Measurements from ENCODE around the gene DDX27. TPM values are rescaled to one million over a fixed set of nuclear protein-coding genes. Genes with fewer than 3 reads are reported as not detected.

Gene DDX27
- 71.9 TPM for polyA plus RNA-seq (2013, experiment 1 of 2)
- 72.6 TPM for polyA plus RNA-seq (2013, experiment 2 of 2)

GRCh38 chr20:49219091-49219923 is at the start of gene DDX27:
DDX27 (plus strand) TSS chr20:49219416; CDS start chr20:49219449, 33 bp downstream.
- Histone ChIP-seq H4K5ac (ENCODE audit: low read length) (no peak within 1 kb of the TSS), H2BK5ac (ENCODE audit: low read length) (no peak within 1 kb of the TSS), H3K36me3 (ENCODE audit: control insufficient read depth, insufficient read depth, low read length) (peaks cover 5% of the 10 kb centered on the region), H3K9ac (ENCODE audit: low read length) (peak within 1 kb of the TSS; percentile 81), H2BK15ac (replicated peaks; ENCODE audit: low read depth) (no peak within 1 kb of the TSS), H3K4ac (ENCODE audit: low read depth, low read length) (peak within 1 kb of the TSS; percentile 93), H2AK5ac (ENCODE audit: low read length) (peak within 1 kb of the TSS; percentile 35), H3K56ac (ENCODE audit: low read length) (peak within 1 kb of the TSS; percentile 91), H3K4me2 (ENCODE audit: low read length) (peak within 1 kb of the TSS; percentile 94), H3K23ac (ENCODE audit: low read length) (peak within 1 kb of the TSS; percentile 1), H3K27ac (ENCODE audit: low read depth, low read length) (no peak within 1 kb of the TSS), H3K27me3 (ENCODE audit: insufficient read depth, low read length, poor library complexity) (no peaks in the 10 kb centered on the region), H3K18ac (ENCODE audit: low read length) (no peak within 1 kb of the TSS), H3K79me2 (ENCODE audit: control insufficient read depth, insufficient read depth, low read length) (peaks cover 14% of the 10 kb centered on the region), H4K8ac (ENCODE audit: low read depth, low read length) (no peak within 1 kb of the TSS), H3K79me1 (ENCODE audit: low read length) (peaks cover 6% of the 10 kb centered on the region), H3K4me3 (ENCODE audit: low read length) (peak within 1 kb of the TSS; percentile 79), H3K4me1 (ENCODE audit: control insufficient read depth, low read depth, low read length) (no peaks in the 10 kb centered on the region), H2BK120ac (ENCODE audit: low read depth, low read length) (no peak within 1 kb of the TSS)
- DNase-seq = peak; percentile 99
- no CpG with 5 or more reads among the region's 46 CpGs for WGBS (ENCODE audit: extremely low coverage, insufficient coverage, low lambda C conversion rate)

- no peak overlapping the region for H3K18ac ChIP-seq (ENCODE audit: low read length)
- H3K36me3 ChIP-seq (ENCODE audit: control insufficient read depth, insufficient read depth, low read length) = peaks cover 2% of the 10 kb centered on the region
- H4K8ac ChIP-seq (ENCODE audit: low read depth, low read length) = no peak overlapping the region
- no peak overlapping the region for H4K5ac ChIP-seq (ENCODE audit: low read length)
- no peak overlapping the region for H3K27ac ChIP-seq (ENCODE audit: low read depth, low read length)
- no peak overlapping the region for H2AK5ac ChIP-seq (ENCODE audit: low read length)
- H2BK5ac ChIP-seq (ENCODE audit: low read length) = no peak overlapping the region
- no peak overlapping the region for H2BK15ac ChIP-seq (replicated peaks; ENCODE audit: low read depth)
- no peak overlapping the region for H3K56ac ChIP-seq (ENCODE audit: low read length)
- no peaks in the 10 kb centered on the region for H3K27me3 ChIP-seq (ENCODE audit: insufficient read depth, low read length, poor library complexity)
- no peak overlapping the region for H3K4me2 ChIP-seq (ENCODE audit: low read length)
- H3K4me1 ChIP-seq (ENCODE audit: control insufficient read depth, low read depth, low read length) = no peaks in the 10 kb centered on the region
- H2BK120ac ChIP-seq (ENCODE audit: low read depth, low read length) = no peak overlapping the region
- peaks cover 36% of the 10 kb centered on the region for H3K79me2 ChIP-seq (ENCODE audit: control insufficient read depth, insufficient read depth, low read length)
- H3K79me1 ChIP-seq (ENCODE audit: low read length) = peaks cover 13% of the 10 kb centered on the region
- no peak overlapping the region for H3K4ac ChIP-seq (ENCODE audit: low read depth, low read length)
- no peak overlapping the region for H3K9ac ChIP-seq (ENCODE audit: low read length)
- DNase-seq = no peak
- no peak overlapping the region for H3K23ac ChIP-seq (ENCODE audit: low read length)
- no CpG with 5 or more reads among the region's 2 CpGs for WGBS (ENCODE audit: extremely low coverage, insufficient coverage, low lambda C conversion rate)
- H3K4me3 ChIP-seq (ENCODE audit: low read length) = no peak overlapping the region
Measured at GRCh38 chr20:49169547-49169946, 49.7 kb upstream of the DDX27 start.

- Histone ChIP-seq H2AK5ac (ENCODE audit: low read length) (no peak overlapping the region), H3K18ac (ENCODE audit: low read length) (no peak overlapping the region), H3K23ac (ENCODE audit: low read length) (no peak overlapping the region), H3K4me3 (ENCODE audit: low read length) (no peak overlapping the region), H3K79me2 (ENCODE audit: control insufficient read depth, insufficient read depth, low read length) (peaks cover 34% of the 10 kb centered on the region), H3K4ac (ENCODE audit: low read depth, low read length) (no peak overlapping the region), H3K79me1 (ENCODE audit: low read length) (peaks cover 11% of the 10 kb centered on the region), H4K8ac (ENCODE audit: low read depth, low read length) (no peak overlapping the region), H3K4me2 (ENCODE audit: low read length) (no peak overlapping the region), H3K36me3 (ENCODE audit: control insufficient read depth, insufficient read depth, low read length) (peaks cover 2% of the 10 kb centered on the region), H3K56ac (ENCODE audit: low read length) (no peak overlapping the region), H3K4me1 (ENCODE audit: control insufficient read depth, low read depth, low read length) (no peaks in the 10 kb centered on the region), H3K27me3 (ENCODE audit: insufficient read depth, low read length, poor library complexity) (no peaks in the 10 kb centered on the region), H2BK15ac (replicated peaks; ENCODE audit: low read depth) (no peak overlapping the region), H3K9ac (ENCODE audit: low read length) (no peak overlapping the region), H4K5ac (ENCODE audit: low read length) (no peak overlapping the region), H3K27ac (ENCODE audit: low read depth, low read length) (no peak overlapping the region), H2BK5ac (ENCODE audit: low read length) (no peak overlapping the region), H2BK120ac (ENCODE audit: low read depth, low read length) (no peak overlapping the region)
- WGBS (ENCODE audit: extremely low coverage, insufficient coverage, low lambda C conversion rate) = no CpG with 5 or more reads among the region's 2 CpGs
- no peak for DNase-seq
Measured at GRCh38 chr20:49170714-49171113, 48.5 kb upstream of the DDX27 start.

- H3K4me1 ChIP-seq (ENCODE audit: control insufficient read depth, low read depth, low read length) = no peaks in the 10 kb centered on the region
- no peak overlapping the region for H3K9ac ChIP-seq (ENCODE audit: low read length)
- no peak overlapping the region for H3K27ac ChIP-seq (ENCODE audit: low read depth, low read length)
- no peak overlapping the region for H3K4me2 ChIP-seq (ENCODE audit: low read length)
- H3K36me3 ChIP-seq (ENCODE audit: control insufficient read depth, insufficient read depth, low read length) = no peaks in the 10 kb centered on the region
- H2BK120ac ChIP-seq (ENCODE audit: low read depth, low read length) = no peak overlapping the region
- no peak overlapping the region for H3K18ac ChIP-seq (ENCODE audit: low read length)
- H3K56ac ChIP-seq (ENCODE audit: low read length) = no peak overlapping the region
- no peak overlapping the region for H4K5ac ChIP-seq (ENCODE audit: low read length)
- peaks cover 29% of the 10 kb centered on the region for H3K79me2 ChIP-seq (ENCODE audit: control insufficient read depth, insufficient read depth, low read length)
- peaks cover 8% of the 10 kb centered on the region for H3K79me1 ChIP-seq (ENCODE audit: low read length)
- no peak overlapping the region for H3K23ac ChIP-seq (ENCODE audit: low read length)
- no peaks in the 10 kb centered on the region for H3K27me3 ChIP-seq (ENCODE audit: insufficient read depth, low read length, poor library complexity)
- no peak overlapping the region for H3K4ac ChIP-seq (ENCODE audit: low read depth, low read length)
- no peak overlapping the region for H4K8ac ChIP-seq (ENCODE audit: low read depth, low read length)
- no peak overlapping the region for H2AK5ac ChIP-seq (ENCODE audit: low read length)
- no peak overlapping the region for H3K4me3 ChIP-seq (ENCODE audit: low read length)
- no peak overlapping the region for H2BK5ac ChIP-seq (ENCODE audit: low read length)
- no peak for DNase-seq
- no peak overlapping the region for H2BK15ac ChIP-seq (replicated peaks; ENCODE audit: low read depth)
Measured at GRCh38 chr20:49171909-49172308, 47.3 kb upstream of the DDX27 start.

- no peaks in the 10 kb centered on the region for H3K27me3 ChIP-seq (ENCODE audit: insufficient read depth, low read length, poor library complexity)
- no peak overlapping the region for H2BK120ac ChIP-seq (ENCODE audit: low read depth, low read length)
- H3K9ac ChIP-seq (ENCODE audit: low read length) = no peak overlapping the region
- no CpG with 5 or more reads among the region's 1 CpG for WGBS (ENCODE audit: extremely low coverage, insufficient coverage, low lambda C conversion rate)
- no peak overlapping the region for H2BK15ac ChIP-seq (replicated peaks; ENCODE audit: low read depth)
- H4K8ac ChIP-seq (ENCODE audit: low read depth, low read length) = no peak overlapping the region
- no peak overlapping the region for H3K18ac ChIP-seq (ENCODE audit: low read length)
- H3K4me2 ChIP-seq (ENCODE audit: low read length) = no peak overlapping the region
- no peak overlapping the region for H3K4me3 ChIP-seq (ENCODE audit: low read length)
- H3K79me2 ChIP-seq (ENCODE audit: control insufficient read depth, insufficient read depth, low read length) = peaks cover 27% of the 10 kb centered on the region
- no peak overlapping the region for H2BK5ac ChIP-seq (ENCODE audit: low read length)
- no peaks in the 10 kb centered on the region for H3K36me3 ChIP-seq (ENCODE audit: control insufficient read depth, insufficient read depth, low read length)
- no peaks in the 10 kb centered on the region for H3K4me1 ChIP-seq (ENCODE audit: control insufficient read depth, low read depth, low read length)
- H3K56ac ChIP-seq (ENCODE audit: low read length) = no peak overlapping the region
- no peak for DNase-seq
- H3K79me1 ChIP-seq (ENCODE audit: low read length) = peaks cover 8% of the 10 kb centered on the region
- H3K27ac ChIP-seq (ENCODE audit: low read depth, low read length) = no peak overlapping the region
- no peak overlapping the region for H2AK5ac ChIP-seq (ENCODE audit: low read length)
- no peak overlapping the region for H4K5ac ChIP-seq (ENCODE audit: low read length)
- no peak overlapping the region for H3K4ac ChIP-seq (ENCODE audit: low read depth, low read length)
- H3K23ac ChIP-seq (ENCODE audit: low read length) = no peak overlapping the region
Measured at GRCh38 chr20:49172413-49172812, 46.8 kb upstream of the DDX27 start.

GRCh38 chr20:49174183-49174582 is 45.0 kb upstream of the DDX27 start:
- H3K4me3 ChIP-seq (ENCODE audit: low read length) = no peak overlapping the region
- H3K36me3 ChIP-seq (ENCODE audit: control insufficient read depth, insufficient read depth, low read length) = no peaks in the 10 kb centered on the region
- no peak overlapping the region for H2AK5ac ChIP-seq (ENCODE audit: low read length)
- no peak overlapping the region for H3K9ac ChIP-seq (ENCODE audit: low read length)
- no peak overlapping the region for H2BK5ac ChIP-seq (ENCODE audit: low read length)
- H3K18ac ChIP-seq (ENCODE audit: low read length) = no peak overlapping the region
- no peak overlapping the region for H4K5ac ChIP-seq (ENCODE audit: low read length)
- peaks cover 5% of the 10 kb centered on the region for H3K79me1 ChIP-seq (ENCODE audit: low read length)
- no peaks in the 10 kb centered on the region for H3K4me1 ChIP-seq (ENCODE audit: control insufficient read depth, low read depth, low read length)
- no peak overlapping the region for H3K4ac ChIP-seq (ENCODE audit: low read depth, low read length)
- no peak overlapping the region for H2BK15ac ChIP-seq (replicated peaks; ENCODE audit: low read depth)
- DNase-seq = no peak
- H3K79me2 ChIP-seq (ENCODE audit: control insufficient read depth, insufficient read depth, low read length) = peaks cover 25% of the 10 kb centered on the region
- no peak overlapping the region for H4K8ac ChIP-seq (ENCODE audit: low read depth, low read length)
- H3K27ac ChIP-seq (ENCODE audit: low read depth, low read length) = no peak overlapping the region
- no peak overlapping the region for H3K23ac ChIP-seq (ENCODE audit: low read length)
- H3K56ac ChIP-seq (ENCODE audit: low read length) = no peak overlapping the region
- no peak overlapping the region for H2BK120ac ChIP-seq (ENCODE audit: low read depth, low read length)
- H3K27me3 ChIP-seq (ENCODE audit: insufficient read depth, low read length, poor library complexity) = no peaks in the 10 kb centered on the region
- no peak overlapping the region for H3K4me2 ChIP-seq (ENCODE audit: low read length)
- no CpG with 5 or more reads among the region's 6 CpGs for WGBS (ENCODE audit: extremely low coverage, insufficient coverage, low lambda C conversion rate)

All from mesendoderm (in vitro differentiated cells).